Skeletal muscle tissue (tissue), 4 donors: Measurements from ENCODE around the gene PRMT7. TPM values are rescaled to one million over a fixed set of nuclear protein-coding genes. Genes with fewer than 3 reads are reported as not detected.

Source experiments
- H3K27ac ChIP-seq: one replicate; pipeline ENCODE4 v1.7.0; 2013; ENCODE audit warnings: mild to moderate bottlenecking, low read depth, low read length, inconsistent platforms
- H3K27me3 ChIP-seq, 3 donors: one replicate each; pipeline ENCODE4 v1.7.0; 2013; ENCODE audit warnings: low read length in 3 of 3; ENCODE audit not compliant: control insufficient read depth in 3 of 3, insufficient read depth in 3 of 3
- H3K36me3 ChIP-seq, 3 donors: one replicate each; pipeline ENCODE4 v1.7.0; 2013; ENCODE audit warnings: low read length in 3 of 3; ENCODE audit not compliant: control insufficient read depth in 3 of 3, insufficient read depth in 3 of 3
- H3K4me1 ChIP-seq, 3 donors: one replicate each; pipeline ENCODE4 v1.7.0; 2013; ENCODE audit warnings: low read length in 3 of 3, mild to moderate bottlenecking in 3 of 3; ENCODE audit not compliant: control insufficient read depth in 3 of 3, insufficient read depth in 3 of 3
- H3K4me3 ChIP-seq, 3 donors: one replicate each; pipeline ENCODE4 v1.7.0; 2013; ENCODE audit warnings: low read length in 3 of 3
- H3K9ac ChIP-seq, 3 donors: one replicate each; pipeline ENCODE4 v1.7.0; 2013; ENCODE audit warnings: low read length in 3 of 3, mild to moderate bottlenecking in 3 of 3, moderate library complexity in 2 of 3, low read depth in 1 of 3
- H3K9me3 ChIP-seq, 3 donors: one replicate each; pipeline ENCODE4 v1.7.0; 2013; ENCODE audit warnings: low read length in 3 of 3; ENCODE audit not compliant: control insufficient read depth in 3 of 3
- total RNA-seq: library from RNA; depleted of rRNA; stranded (reverse); fragments of >200 nt; gene quantifications from one replicate; pipeline ENCODE4 v1.2.3, GENCODE V29; 2014
- donor health status: Osteomylitis.

PRMT7 gene
- total RNA-seq, 1 donor from 2014 or later, result 49.1 TPM

DNA sequence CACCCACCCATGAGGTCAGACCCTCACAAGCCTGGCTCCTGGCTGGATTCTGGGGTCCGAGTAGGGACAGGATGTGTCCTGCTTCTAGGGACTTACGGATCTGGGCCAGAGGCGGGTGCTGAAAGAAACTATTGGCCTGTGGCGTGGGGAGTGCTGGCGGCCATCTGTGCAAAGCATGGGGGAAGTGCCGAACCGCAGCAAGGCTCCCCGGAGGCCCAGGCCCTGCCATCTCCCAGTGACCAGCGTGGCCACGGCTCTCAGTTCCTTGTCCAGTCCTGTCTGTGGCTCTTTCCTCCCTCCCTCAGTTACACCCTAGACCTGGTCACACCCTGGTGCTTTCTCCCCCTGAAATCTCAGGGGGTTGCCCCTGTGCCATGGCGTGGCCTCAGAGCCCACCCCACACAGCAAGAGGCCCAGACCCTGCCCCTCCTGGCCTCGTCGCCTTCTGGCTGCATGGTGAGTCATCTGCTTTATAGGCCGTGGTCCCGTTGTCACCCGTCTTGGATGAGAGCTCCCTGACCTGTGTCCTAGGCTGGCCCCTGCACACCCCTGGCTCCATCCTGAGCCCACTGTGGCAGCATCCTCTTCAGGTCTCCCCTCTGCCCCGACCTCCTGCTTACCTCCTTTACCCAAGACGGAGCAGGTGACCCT, 54.5 kb downstream of the PRMT7 start:
- H3K9ac ChIP-seq, result no peak overlapping the region
- H3K36me3 ChIP-seq, result peaks cover 2 to 7% (median 7%) of the 10 kb centered on the region in 3 donors
- H3K4me1 ChIP-seq, result peaks cover 7 to 19% (median 11%) of the 10 kb centered on the region in 3 donors
- no peaks in the 10 kb centered on the region for H3K9me3 ChIP-seq
- H3K27me3 ChIP-seq, result peaks cover 4 to 15% (median 13%) of the 10 kb centered on the region in 3 donors
- no peak overlapping the region for H3K4me3 ChIP-seq
- H3K27ac ChIP-seq, result no peak overlapping the region

- no peak overlapping the region for H3K4me3 ChIP-seq
- no peak overlapping the region for H3K9ac ChIP-seq
- H3K27ac ChIP-seq, result no peak overlapping the region
- H3K27me3 ChIP-seq, result peaks cover 4 to 17% (median 15%) of the 10 kb centered on the region in 3 donors
- H3K9me3 ChIP-seq, result no peaks in the 10 kb centered on the region
- H3K4me1 ChIP-seq, result peaks cover 7 to 19% (median 13%) of the 10 kb centered on the region in 3 donors
- H3K36me3 ChIP-seq, result peaks cover 0 to under 1% (median 0%) of the 10 kb centered on the region in 3 donors
These were observed 55.2 kb downstream of the PRMT7 start for GRCh38 chr16:68366062-68366461.

- H3K36me3 ChIP-seq, result no peaks in the 10 kb centered on the region
- no peak overlapping the region for H3K4me3 ChIP-seq
- H3K27me3 ChIP-seq, result peaks cover 4 to 17% (median 15%) of the 10 kb centered on the region in 3 donors
- H3K27ac ChIP-seq, result no peak overlapping the region
- no peaks in the 10 kb centered on the region for H3K9me3 ChIP-seq
- H3K9ac ChIP-seq, result no peak overlapping the region
- H3K4me1 ChIP-seq, result peaks cover 7 to 19% (median 13%) of the 10 kb centered on the region in 3 donors
These were observed 56.2 kb downstream of the PRMT7 start for GRCh38 chr16:68367030-68367429.

DNA sequence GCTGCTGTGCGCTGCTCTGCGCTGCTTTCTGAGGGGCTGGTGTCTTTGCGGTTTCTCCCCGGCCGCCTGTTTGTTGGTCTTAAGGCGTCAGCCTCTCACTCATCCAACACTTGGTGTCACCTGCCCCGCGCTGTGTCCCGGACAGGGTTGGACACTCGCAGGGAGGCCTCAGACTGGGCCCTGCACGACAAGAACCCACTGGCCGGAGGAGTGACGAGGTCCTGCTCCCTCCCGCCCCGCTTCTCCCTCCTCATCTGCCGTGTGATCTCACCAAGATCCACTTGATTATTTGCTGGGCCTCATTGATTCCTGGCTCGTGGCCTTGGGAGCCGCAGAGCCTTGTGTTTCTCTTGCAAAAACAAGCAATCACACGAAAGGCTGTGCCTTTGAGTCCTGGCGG, 56.6 kb downstream of the PRMT7 start:
- Histone ChIP-seq H3K4me3 (no peak overlapping the region), H3K9ac (no peak overlapping the region), H3K27ac (no peak overlapping the region), H3K36me3 (no peaks in the 10 kb centered on the region), H3K9me3 (no peaks in the 10 kb centered on the region), H3K4me1 (peaks cover 7 to 19% (median 13%) of the 10 kb centered on the region in 3 donors), H3K27me3 (peaks cover 4 to 17% (median 15%) of the 10 kb centered on the region in 3 donors)

- no peaks in the 10 kb centered on the region for H3K9me3 ChIP-seq
- H3K27ac ChIP-seq, result no peak overlapping the region
- peaks cover 7 to 19% (median 13%) of the 10 kb centered on the region in 3 donors for H3K4me1 ChIP-seq
- H3K9ac ChIP-seq, result no peak overlapping the region
- no peak overlapping the region for H3K4me3 ChIP-seq
- H3K27me3 ChIP-seq, result peaks cover 4 to 17% (median 15%) of the 10 kb centered on the region in 3 donors
- no peaks in the 10 kb centered on the region for H3K36me3 ChIP-seq
These were observed 57.1 kb downstream of the PRMT7 start for GRCh38 chr16:68367891-68368290.

- Histone ChIP-seq H3K27me3 (peaks cover 4 to 17% (median 15%) of the 10 kb centered on the region in 3 donors), H3K36me3 (no peaks in the 10 kb centered on the region), H3K4me1 (peaks cover 7 to 19% (median 13%) of the 10 kb centered on the region in 3 donors), H3K9ac (no peak overlapping the region), H3K4me3 (no peak overlapping the region), H3K27ac (no peak overlapping the region), H3K9me3 (no peaks in the 10 kb centered on the region)
These were observed 57.6 kb downstream of the PRMT7 start for GRCh38 chr16:68368301-68368888.

- Histone ChIP-seq H3K4me3 (no peak overlapping the region), H3K27me3 (peaks cover 4 to 20% (median 12%) of the 10 kb centered on the region in 3 donors), H3K36me3 (no peaks in the 10 kb centered on the region), H3K27ac (no peak overlapping the region), H3K9me3 (no peaks in the 10 kb centered on the region), H3K4me1 (peaks cover 7 to 19% (median 13%) of the 10 kb centered on the region in 3 donors), H3K9ac (no peak overlapping the region)
These were observed 58.3 kb downstream of the PRMT7 start for GRCh38 chr16:68369168-68369567.

- no peaks in the 10 kb centered on the region for H3K9me3 ChIP-seq
- H3K27me3 ChIP-seq, result peaks cover 4 to 22% (median 14%) of the 10 kb centered on the region in 3 donors
- no peak overlapping the region for H3K27ac ChIP-seq
- H3K9ac ChIP-seq, result no peak overlapping the region
- H3K4me3 ChIP-seq, result no peak overlapping the region
- peaks cover 7 to 16% (median 13%) of the 10 kb centered on the region in 3 donors for H3K4me1 ChIP-seq
- no peaks in the 10 kb centered on the region for H3K36me3 ChIP-seq
These were observed 59.1 kb downstream of the PRMT7 start for GRCh38 chr16:68369697-68370580.

GRCh38 chr16:68370581-68371275, 59.9 kb downstream of the PRMT7 start:
- H3K27ac ChIP-seq, result no peak overlapping the region
- peaks cover 4 to 25% (median 16%) of the 10 kb centered on the region in 3 donors for H3K27me3 ChIP-seq
- no peaks in the 10 kb centered on the region for H3K36me3 ChIP-seq
- H3K9ac ChIP-seq, result no peak overlapping the region
- no peak overlapping the region for H3K4me3 ChIP-seq
- peaks cover 7 to 9% (median 8%) of the 10 kb centered on the region in 3 donors for H3K4me1 ChIP-seq
- H3K9me3 ChIP-seq, result no peaks in the 10 kb centered on the region
